HFFc6 (cell line): ENCODE results near the gene GCGR. TPM values are rescaled to one million over a fixed set of nuclear protein-coding genes. Genes with fewer than 3 reads are reported as not detected.

Experiments
- DNase-seq: peaks from one replicate; pipeline ENCODE4 v3.0.0-alpha.2; 2018
- H3K27ac Mint-ChIP-seq: 2 replicates; pipeline ENCODE4 v1.8.0; 2020; ENCODE audit warnings: mild to moderate bottlenecking, mixed read lengths
- H3K27me3 Mint-ChIP-seq: 2 replicates; pipeline ENCODE4 v1.8.0; 2021; ENCODE audit warnings: mild to moderate bottlenecking, moderate library complexity, mixed read lengths; ENCODE audit not compliant: insufficient read depth
- H3K36me3 Mint-ChIP-seq: 2 replicates; pipeline ENCODE4 v1.8.0; 2021; ENCODE audit warnings: low read depth, mixed read lengths
- H3K4me1 Mint-ChIP-seq: 2 replicates; pipeline ENCODE4 v1.8.0; 2020; ENCODE audit warnings: low read depth, mixed read lengths
- H3K4me3 Mint-ChIP-seq: 2 replicates; pipeline ENCODE4 v1.8.0; 2020; ENCODE audit warnings: mild to moderate bottlenecking, moderate library complexity, mixed read lengths
- H3K9me3 Mint-ChIP-seq: 2 replicates; pipeline ENCODE4 v1.8.0; 2020; ENCODE audit warnings: mild to moderate bottlenecking, mixed read lengths
- total RNA-seq, 6 experiments: library from RNA; stranded (reverse); fragmentation: NEBNext Ultra II Directional; extraction: Animal tissue kit (Norgen Biotek cat#: 25700); gene quantifications; 2 replicates in 1 of 6; 3 replicates in 5 of 6; pipeline ENCODE4 v1.2.3, GENCODE V29; 2021
- TF ChIP-seq, protein P1 (sequence below): fragments of 200-600 bp; sonication (generic); IDR thresholded peaks from 2 replicates; pipeline ENCODE4 v1.5.0; 2021; ENCODE audit warnings: antibody characterized with exemption, mild to moderate bottlenecking

The GCGR gene
- total RNA-seq, 6 experiments from 2014 or later, result not detected

DNA sequence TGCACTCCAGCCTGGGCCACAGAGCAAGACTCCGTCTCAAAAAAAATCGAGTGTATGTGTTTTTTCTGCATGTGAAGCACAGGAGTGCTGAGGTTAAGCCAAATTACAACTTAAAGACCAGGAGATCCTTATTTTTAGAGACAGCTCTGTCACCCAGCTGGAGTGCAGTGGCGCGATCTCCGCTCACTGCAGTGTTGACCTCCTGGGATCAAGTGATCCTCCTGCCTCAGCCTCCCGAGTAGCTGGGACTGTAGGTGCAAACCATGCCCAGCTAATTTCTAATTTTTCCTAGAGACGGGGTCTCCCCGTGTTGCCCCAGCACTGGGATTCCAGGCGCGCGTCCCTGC is 38.4 kb downstream of the GCGR start:
- Mint-ChIP-seq H3K4me1 (peaks cover 7% of the 10 kb centered on the region), H3K36me3 (peaks cover 16% of the 10 kb centered on the region), H3K9me3 (no peaks in the 10 kb centered on the region), H3K27ac (no peak overlapping the region), H3K27me3 (peaks cover 9% of the 10 kb centered on the region; the same call in 1 of the 2 replicates), H3K4me3 (no peak overlapping the region)
- TF ChIP-seq, protein P1, sequence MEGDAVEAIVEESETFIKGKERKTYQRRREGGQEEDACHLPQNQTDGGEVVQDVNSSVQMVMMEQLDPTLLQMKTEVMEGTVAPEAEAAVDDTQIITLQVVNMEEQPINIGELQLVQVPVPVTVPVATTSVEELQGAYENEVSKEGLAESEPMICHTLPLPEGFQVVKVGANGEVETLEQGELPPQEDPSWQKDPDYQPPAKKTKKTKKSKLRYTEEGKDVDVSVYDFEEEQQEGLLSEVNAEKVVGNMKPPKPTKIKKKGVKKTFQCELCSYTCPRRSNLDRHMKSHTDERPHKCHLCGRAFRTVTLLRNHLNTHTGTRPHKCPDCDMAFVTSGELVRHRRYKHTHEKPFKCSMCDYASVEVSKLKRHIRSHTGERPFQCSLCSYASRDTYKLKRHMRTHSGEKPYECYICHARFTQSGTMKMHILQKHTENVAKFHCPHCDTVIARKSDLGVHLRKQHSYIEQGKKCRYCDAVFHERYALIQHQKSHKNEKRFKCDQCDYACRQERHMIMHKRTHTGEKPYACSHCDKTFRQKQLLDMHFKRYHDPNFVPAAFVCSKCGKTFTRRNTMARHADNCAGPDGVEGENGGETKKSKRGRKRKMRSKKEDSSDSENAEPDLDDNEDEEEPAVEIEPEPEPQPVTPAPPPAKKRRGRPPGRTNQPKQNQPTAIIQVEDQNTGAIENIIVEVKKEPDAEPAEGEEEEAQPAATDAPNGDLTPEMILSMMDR, result no peak
- no peak for DNase-seq

DNA sequence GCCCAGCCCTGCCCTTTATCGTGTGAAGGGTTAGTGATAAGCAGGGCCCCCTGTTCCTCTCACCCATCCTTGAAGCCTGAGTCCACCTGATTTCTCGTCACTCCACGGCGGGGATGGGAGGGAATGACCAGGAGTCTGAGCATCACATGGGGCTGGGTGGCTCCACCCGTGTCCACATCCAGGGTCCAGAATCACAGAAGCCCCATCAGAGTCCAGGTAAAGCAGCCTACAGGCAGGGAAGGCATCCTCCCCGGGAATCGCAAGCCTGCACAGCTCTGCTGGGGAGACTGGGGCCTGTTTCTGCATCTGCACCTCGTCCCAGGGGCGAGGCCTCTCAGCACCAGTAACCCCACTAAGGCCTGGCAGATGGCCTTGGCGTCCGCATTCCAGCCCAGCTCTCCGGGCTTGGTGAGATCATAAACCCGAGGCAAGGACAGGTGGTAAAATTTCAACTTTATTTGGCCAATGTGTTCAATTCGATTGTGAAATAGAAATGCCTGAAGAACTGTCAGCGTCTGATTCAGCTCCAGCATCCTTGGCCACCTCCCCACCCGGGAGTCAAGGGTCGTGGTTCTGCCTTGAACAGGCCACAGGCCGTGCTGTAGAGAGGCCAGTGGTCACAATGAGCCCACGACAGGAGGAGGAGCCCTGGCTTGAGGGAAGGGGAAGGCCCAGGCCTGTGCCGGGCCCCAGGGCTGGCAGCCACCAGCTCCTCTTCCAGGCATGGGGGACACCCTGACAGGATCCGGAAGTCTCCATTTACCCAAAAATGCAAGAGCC is 39.0 kb downstream of the GCGR start:
- no peak overlapping the region for H3K4me3 Mint-ChIP-seq
- no peak overlapping the region; the same call in 1 of the 2 replicates for H3K27ac Mint-ChIP-seq
- H3K36me3 Mint-ChIP-seq, result peaks cover 16% of the 10 kb centered on the region
- TF ChIP-seq, protein P1, result no peak
- H3K9me3 Mint-ChIP-seq, result no peaks in the 10 kb centered on the region
- H3K27me3 Mint-ChIP-seq, result peaks cover 9% of the 10 kb centered on the region; the same call in 1 of the 2 replicates
- peaks cover 1% of the 10 kb centered on the region for H3K4me1 Mint-ChIP-seq
- DNase-seq, result no peak

GRCh38 chr17:81843713-81844326 is 39.9 kb downstream of the GCGR start:
- Mint-ChIP-seq H3K27me3 (peaks cover 9% of the 10 kb centered on the region; the same call in 1 of the 2 replicates), H3K4me1 (no peaks in the 10 kb centered on the region), H3K4me3 (no peak overlapping the region), H3K9me3 (no peaks in the 10 kb centered on the region), H3K36me3 (peaks cover 16% of the 10 kb centered on the region), H3K27ac (no peak overlapping the region; the same call in 1 of the 2 replicates)
- DNase-seq, result no peak
- TF ChIP-seq, protein P1, result no peak

- H3K4me1 Mint-ChIP-seq, result no peaks in the 10 kb centered on the region
Observed at GRCh38 chr17:81844327-81844851, 40.4 kb downstream of the GCGR start.

GRCh38 chr17:81844887-81845286 is 40.9 kb downstream of the GCGR start:
- no peaks in the 10 kb centered on the region for H3K4me1 Mint-ChIP-seq
- H3K27ac Mint-ChIP-seq, result no peak overlapping the region
- peaks cover 9% of the 10 kb centered on the region; the same call in 1 of the 2 replicates for H3K27me3 Mint-ChIP-seq
- no peaks in the 10 kb centered on the region for H3K9me3 Mint-ChIP-seq
- DNase-seq, result no peak
- TF ChIP-seq, protein P1, result no peak
- H3K4me3 Mint-ChIP-seq, result no peak overlapping the region
- H3K36me3 Mint-ChIP-seq, result peaks cover 16% of the 10 kb centered on the region

More at GRCh38 chr17:81844327-81844851, 40.4 kb downstream of the GCGR start:
- peaks cover 16% of the 10 kb centered on the region for H3K36me3 Mint-ChIP-seq
- H3K27me3 Mint-ChIP-seq, result peaks cover 9% of the 10 kb centered on the region; the same call in 1 of the 2 replicates
- H3K9me3 Mint-ChIP-seq, result no peaks in the 10 kb centered on the region
- H3K4me3 Mint-ChIP-seq, result no peak overlapping the region
- TF ChIP-seq, protein P1, result no peak
- DNase-seq, result no peak
- H3K27ac Mint-ChIP-seq, result no peak overlapping the region
